RPMI7951 (cell line): ENCODE measurements around the gene LMO7. TPM values are rescaled to one million over a fixed set of nuclear protein-coding genes. Genes with fewer than 3 reads are reported as not detected.
"Not testable (repeated sequence)": the region's sequence is repeated elsewhere in the genome, so short reads cannot be mapped to it uniquely, and the experiment has no call there.

Experiments
- DNase-seq: peaks from one replicate; pipeline ENCODE4 v3.0.0-alpha.2; 2012; ENCODE audit warnings: low read depth
- total RNA-seq: library from RNA; depleted of rRNA; stranded (reverse); fragments of >200 nt; shearing (Covaris generic); gene quantifications from 2 replicates; pipeline ENCODE4 v1.2.3, GENCODE V29; 2014

Gene LMO7
- total RNA-seq, 1 experiment from 2014 or later = 92.4 TPM

DNA sequence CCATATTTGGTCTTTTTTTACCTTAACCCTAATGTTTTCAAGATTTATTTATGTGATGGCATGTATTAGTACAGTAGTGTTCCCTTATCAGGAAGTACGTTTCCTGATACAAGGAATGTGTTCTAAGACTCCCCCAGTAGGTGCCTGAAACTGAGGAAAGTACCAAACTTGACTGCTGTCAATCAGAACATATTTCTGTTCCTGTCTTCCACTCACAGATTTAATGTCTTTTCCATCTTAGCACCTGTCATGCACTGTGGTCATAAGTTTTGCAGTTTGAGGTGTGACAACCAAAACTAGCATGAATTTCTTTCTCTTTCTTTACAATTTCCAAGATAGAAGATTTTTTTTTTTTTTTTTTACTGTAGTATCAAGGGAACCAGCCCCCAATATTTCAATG lies 62.9 kb downstream of the LMO7 start:
- DNase-seq = no peak

DNA sequence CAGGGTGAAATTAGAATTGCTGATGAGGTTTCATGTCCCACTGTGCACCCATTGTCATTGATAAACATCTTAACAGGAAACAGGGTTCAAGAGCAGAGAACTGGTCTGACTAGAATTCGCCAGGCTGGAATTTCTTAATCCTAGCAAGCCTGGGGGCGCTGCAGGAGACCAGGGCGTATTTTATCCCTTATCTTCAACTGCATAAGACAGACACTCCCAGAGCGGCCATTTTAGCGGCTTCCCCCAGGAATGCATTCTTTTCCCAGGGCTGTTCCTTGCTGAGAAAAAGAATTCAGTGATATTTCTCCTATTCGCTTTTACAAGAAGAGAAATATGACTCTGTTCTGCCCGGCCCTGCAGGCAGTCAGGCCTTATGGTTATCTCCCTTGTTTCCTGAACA lies 63.6 kb downstream of the LMO7 start:
- not testable (repeated sequence) for DNase-seq

DNA sequence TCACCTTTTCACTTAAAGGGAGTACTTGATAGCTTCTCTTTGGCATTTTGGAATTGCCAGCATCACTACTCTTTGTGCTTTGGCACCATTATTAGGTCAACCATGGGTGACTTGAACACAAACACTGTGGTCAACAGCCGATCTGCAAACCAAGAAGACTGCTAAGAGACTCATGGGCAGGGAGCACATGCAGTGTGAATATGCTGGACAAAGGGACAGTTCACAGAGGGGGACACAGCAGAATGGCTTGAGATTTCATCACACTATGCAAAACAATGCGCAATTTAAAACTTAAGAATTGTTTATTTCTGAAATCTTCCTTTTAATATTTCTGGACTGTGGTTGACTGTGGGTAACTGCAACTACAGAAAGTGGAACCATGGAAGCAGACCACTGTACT lies 64.4 kb downstream of the LMO7 start:
- no peak for DNase-seq

DNA sequence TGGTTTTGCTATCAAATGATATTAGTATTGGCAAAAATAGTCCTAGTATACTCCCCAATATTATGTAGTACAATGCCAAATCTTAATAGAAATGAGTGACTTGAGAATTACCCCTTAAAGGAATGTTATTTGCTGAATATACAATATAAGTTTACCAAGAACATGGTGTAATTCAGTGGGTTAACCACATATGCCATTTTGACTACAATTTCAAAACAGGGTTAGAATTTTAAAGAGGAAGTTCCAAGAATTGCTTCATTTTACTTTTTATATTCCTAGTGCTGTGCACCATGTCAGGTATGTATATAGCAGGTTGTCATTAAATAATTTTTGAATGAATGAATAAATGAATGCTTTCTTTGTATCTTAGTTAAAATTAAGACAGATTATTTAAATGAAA lies 66.3 kb downstream of the LMO7 start:
- DNase-seq = no peak

DNA sequence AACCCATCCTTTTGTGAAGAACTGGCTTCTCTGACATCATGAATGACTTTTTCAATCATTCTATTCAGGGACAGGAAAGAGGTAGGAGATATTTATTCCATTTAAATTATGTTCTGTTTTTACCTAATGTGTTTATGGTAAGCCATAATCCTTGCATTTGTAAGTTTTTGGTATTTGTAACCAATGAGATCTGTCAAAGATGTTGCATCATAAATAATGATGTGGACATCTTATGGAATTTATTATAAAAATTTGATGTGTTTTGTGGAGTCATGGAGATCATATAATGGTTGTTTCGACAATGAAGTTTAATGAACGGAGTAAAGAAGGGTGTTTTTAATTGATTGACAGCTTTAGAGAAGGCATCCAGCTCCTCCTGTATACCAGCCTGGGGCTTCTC lies 67.6 kb downstream of the LMO7 start:
- no peak for DNase-seq

DNA sequence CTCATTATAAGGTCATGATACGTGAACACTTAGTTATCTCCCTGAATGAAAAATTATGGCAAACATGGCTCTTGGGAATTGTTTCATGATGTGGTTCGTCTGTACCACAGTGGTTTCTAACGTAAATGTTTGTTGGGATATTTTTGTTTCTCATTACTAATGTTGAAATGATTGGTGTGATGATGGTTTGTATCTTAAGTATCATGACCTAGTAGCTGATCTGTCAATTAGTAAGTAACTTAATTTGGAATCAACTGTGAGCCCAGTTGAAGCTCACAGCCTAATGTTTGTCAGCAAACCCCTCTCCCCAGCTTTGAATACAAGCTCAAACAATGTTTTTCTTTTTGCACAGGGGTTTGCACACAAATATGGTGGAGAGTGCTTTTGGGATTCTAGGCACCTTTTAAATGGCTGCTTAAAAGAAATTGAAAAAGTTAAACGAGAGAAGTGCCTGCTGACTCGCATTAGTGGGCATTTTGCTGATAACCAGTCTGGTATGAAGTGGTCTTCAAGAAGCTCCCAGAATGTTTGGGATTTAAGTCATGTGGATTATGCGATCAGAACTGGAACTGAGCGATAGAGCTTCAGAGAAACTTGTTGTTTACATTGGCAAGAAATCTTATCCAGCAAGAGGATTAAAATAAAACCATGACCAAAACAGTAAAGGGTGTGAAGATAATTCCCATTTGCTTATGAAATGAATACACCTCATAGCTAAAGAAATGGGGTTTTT lies 68.2 kb downstream of the LMO7 start:
- peak; percentile 31 for DNase-seq

DNA sequence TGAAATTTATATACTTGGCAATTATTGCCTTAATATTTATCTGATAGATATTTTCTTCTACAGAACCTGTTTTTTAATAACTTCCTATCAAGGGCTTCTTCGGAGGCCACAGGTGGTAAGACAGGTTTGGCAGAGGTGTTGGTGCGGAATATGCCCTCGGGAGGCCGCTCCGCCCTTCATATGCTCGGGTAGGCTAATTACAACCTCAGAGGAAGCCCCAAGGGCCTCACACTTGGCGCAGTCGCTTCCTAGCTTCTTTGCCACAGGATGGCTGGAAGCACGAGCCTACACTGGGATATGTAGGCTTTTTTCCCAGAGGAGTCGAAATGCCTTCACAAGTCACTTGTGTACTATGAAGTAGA lies 68.8 kb downstream of the LMO7 start:
- peak; percentile 28 for DNase-seq

DNA sequence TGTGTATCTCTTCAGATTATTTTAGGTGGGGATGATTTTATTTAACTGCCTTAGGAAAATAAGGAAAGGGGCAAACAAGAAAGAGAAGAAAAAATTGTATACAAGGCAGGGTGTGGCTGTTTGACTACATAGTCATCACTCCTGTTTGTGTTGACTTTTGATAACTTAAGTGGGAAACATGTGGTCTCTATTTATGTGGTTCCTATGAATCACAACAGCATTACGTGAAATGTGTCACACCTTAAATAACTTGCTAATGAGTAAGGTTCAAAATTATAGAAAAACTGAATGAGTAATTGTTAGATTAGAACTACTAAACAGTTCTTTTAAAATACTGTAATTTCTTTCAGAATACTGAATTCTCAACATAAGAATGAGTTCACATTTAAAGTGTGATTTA lies 69.3 kb downstream of the LMO7 start:
- peak; percentile 61 for DNase-seq

DNA sequence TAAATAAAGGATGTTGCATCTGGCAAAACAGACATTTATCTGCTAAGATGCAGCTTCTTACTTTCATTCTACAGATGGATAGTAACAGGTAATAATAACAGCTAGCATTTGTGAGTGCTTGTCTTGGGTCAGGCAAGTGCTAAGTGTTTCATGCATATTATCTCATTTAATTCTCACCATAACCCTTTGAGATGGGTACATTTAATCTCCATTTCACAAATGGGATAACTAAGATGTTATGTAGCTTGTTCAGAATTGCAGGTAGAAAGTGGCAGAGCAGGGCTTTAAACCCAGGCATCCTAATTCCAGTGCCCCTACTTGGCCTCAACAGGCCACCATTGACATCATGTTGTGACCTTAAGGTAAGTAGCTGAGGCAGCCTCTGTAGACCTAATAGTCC lies 69.8 kb downstream of the LMO7 start:
- DNase-seq = no peak

DNA sequence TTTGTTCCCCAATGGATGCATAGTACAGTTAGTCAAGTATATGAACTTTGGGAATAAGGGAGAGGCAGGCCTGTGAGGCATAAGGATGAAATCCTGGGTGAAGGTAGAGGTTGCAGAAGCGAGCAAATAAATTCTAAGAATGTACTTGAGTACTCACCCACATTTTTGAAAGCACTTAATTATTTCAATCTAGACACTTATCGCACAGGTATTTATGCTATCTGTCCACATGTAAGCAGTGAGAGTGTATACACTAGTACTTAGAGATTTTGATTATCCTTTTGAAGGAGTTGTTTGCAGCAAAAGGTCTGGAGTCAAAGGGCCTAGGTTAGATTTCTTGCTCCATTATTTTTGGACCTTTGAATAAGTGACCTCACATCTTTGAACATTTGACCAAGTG lies 77.7 kb downstream of the LMO7 start:
- DNase-seq = no peak

DNA sequence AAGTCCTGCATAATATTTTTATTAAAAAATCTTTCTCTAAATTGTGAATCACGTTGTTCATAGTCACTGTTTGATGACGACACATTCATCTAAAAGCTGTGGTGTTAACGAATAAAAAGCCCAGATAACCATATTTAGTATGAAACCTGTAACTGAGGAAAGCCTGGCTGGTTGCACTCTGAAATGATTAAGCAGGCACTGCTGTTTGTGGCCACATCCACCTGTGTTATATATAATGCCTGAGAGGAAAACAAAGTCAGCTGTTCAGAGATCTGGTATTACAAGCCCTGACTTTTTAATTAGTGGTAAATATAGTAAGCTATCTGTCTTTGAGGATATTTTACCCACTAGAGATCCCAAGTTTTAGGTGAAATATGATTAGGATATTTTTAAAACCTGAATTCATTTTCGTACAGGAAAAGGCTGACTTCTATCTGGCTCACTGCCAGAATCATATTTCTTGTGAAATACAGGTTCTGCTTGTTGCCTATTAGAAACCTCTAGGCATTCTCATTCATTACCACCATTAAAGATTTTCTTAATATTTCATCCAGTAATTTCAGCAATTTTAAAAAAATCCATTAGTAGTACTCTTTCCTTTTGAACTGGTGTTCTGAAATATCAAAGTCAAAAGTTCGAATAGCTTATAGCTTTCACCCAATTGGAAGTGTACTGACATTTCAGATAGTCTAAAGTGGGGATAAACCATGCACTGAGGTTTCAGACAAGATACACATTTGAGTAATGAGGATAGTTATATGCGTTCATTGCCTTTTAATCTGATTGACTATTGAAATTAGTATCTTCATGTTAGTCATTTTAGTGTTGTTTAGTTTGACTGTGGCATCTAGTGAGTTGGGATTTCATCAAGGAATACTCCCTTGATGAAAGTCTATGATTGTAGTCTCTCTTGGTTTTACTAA lies 79.7 kb downstream of the LMO7 start:
- no peak for DNase-seq

DNA sequence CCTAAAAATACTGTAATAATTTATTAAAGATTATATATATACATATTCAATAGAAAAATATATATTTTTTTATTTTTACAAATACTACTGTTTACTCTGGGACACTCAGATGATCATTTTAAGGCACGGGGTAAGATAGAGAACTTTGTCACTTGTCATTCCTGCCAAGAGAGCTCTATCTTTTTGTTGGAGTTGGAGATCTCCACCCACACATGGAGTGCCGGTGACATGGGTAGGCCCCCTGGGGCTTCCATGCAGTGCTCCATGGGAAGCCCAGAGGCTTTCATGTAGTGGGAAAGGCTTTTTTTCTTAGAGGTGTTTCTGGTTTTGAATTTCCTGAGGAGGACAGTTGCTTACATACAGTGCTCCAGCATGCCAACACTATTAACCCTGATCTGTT lies 81.4 kb downstream of the LMO7 start:
- no peak for DNase-seq

DNA sequence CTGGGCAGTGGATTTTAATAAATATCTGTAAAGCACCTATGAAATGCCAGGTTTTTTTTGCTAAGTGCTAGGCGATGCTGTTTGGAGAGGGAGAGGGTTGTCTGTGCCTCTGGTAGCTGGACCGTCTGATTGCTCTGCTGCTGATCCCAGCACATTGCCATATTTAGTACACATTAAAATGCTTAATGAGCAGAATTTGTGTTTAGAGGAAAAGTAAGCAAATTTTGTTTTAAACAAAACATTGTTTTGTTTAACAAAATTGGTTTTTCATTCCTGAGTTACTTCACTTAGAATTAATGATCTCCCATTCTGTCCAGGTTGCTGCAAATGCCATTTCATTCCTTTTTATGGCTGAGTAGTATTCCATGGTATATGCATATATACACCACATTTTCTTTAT lies 85.2 kb downstream of the LMO7 start:
- DNase-seq = no peak

DNA sequence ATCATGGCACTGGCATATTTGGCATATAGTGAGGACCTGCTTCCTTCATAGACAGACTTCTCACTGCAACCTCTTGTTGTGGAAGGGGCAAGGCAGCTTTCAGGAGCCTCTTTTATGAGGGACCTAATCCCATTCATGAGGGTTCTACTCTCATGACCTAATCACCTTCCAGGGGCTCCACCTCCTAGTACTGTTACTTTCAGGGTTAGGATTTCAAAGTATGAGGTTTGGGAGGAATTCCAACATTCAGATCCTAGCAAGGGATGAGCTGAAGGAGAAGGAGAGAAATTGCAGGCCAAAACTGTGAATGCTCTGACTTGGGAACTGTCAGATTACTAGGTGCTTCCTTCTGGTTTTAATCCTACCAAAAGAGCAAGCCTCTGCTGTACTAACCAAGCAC lies 87.8 kb downstream of the LMO7 start:
- DNase-seq = no peak

DNA sequence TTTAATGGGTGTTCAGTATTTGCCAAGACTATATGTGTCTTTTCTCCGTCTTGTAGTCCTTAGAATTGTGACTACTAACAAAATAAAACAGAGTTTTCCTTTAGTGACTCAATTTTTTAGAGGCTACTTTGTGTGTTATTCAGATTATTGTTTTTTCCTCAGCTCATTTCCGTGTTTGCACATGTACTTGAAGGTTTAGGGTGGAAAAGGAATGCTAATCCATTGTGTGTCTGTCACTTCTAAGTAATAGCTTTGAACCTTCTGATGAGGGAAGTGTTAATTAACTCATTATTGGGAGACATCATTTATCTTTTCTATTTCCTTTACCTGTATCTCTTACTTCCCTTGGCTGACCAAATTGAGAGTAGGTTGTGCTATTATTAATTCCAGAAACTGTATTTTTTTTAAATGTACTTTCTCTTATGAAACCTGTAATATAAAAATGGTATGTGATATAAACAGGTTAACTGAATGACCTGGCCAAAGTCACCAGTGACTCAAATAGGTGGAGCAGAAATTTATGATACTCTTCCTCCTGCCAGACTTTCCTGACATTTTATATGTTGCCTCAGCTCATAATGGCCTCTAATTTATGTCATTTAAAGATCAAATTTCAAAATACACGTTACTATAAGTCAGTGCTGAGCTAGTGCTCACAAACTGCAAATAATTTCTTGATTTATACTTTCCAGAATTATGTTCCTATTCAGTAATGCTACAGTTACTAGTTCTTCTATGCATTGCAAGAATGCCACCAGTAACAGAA lies 88.8 kb downstream of the LMO7 start:
- DNase-seq = no peak

DNA sequence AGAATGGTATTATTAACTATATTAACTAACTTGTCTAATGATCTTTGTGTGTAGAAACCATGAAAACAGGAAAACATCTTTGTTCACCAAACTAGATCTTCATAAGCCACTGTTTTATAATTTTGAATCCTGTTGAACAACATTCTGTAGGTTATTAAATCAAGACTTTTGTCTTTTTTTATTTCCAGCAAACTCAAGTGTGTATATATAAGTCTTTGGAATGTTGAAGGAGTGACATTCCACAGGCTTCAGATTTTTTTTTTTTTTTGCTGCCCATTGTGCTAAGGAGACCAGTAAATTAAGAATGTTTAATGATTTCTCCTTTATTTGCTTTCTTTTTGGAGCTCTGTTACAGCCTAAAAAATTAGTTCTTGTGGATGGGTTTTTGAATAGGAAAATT lies 89.6 kb downstream of the LMO7 start:
- no peak for DNase-seq

DNA sequence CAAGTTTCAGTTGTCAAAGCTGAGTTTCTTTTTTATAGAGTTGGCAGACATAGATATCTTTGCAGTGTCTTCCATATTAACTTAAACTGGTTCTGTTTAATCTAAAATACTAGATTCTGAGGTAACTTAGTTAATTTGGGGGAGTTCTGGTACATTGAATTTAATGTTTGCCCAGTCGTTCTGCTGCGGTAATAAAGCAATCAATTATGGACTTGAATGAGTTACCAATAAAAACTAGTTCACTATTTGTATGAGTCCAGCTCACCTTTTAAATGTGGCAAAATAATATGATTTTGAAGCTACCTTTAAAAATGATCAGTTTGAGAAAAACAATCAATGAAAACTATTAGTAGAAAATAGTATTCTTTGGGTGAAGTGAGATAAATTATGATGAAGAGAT lies 90.2 kb downstream of the LMO7 start:
- no peak for DNase-seq

DNA sequence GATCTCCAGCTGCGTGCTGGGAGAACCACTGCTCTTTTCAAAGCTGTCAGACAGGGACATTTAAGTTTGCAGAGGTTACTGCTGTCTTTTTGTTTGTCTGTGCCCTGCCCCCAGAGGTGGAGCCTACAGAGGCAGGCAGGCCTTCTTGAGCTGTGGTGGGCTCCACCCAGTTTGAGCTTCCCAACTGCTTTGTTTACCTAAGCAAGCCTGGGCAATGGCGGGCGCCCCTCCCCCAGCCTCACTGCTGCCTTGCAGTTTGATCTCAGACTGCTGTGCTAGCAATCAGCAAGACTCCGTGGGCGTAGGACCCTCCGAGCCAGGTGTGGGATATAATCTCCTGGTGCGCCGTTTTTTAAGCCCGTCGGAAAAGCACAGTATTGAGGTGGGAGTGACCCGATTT lies 97.0 kb downstream of the LMO7 start:
- DNase-seq = not testable (repeated sequence)

DNA sequence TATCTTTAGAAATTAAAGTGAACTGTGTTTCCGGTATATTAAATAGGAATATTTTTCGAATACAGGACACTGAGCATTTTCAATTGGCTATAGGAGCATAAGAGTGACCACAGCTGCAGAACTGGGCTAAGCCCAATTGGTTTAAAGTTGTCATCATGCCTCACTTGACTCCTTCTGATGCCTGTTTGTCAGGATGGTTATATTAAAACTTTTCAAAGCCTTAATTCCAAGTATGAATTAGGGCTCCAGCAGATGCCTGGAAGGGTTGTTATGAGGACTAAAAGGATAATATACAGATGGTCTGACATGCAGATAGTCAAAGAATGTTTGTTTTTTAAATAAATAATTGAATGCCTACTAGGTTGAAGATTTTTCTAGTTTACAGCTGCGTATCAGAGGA lies 100.0 kb downstream of the LMO7 start:
- DNase-seq = no peak

DNA sequence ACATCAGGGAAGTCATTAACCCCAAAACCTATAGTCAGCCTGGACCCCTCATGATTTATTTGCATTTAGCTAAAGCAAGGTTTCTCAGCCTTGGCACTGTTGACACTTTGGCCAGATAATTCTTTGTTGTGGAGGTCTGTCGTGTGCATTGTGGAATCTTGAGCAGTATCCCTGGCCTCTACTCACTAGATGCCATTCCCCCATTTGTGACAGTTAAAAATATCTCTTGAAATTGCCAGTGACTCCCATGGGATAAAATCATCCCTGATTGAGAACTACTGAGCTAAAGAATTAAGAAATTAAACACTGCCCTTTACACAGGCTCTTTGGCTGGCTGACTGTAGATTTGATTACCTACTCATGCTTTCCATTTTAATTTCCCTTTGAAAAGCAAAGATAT lies 102.7 kb downstream of the LMO7 start:
- DNase-seq = no peak

DNA sequence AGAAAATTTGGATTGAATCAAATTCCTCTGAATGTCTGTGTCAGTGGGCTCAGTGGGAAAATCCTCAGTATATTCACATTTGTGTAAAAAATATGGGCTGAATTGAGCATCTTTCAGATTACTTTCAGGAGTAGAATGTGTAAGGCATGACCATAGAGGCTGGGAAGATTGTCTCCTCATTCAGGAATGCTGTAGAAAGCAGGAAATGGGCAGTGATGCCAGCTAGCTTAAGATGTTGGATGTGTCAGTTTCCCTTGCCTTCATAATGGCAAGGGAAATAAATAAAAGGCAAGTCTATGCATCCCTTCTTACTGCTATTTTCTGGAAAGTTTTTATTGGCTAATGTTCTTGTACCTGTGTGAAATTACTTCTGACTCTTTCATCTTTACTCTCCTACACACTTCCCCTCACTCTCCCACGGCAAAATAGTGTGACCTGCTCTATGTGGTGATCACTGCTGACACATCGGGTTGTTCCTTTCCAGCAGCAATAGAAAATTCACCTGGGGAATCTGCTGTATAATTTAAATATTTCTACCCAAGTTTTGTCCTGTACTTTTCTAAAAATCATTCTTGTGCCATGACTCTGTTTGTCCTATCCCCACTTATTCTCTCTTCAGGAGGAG lies 103.2 kb downstream of the LMO7 start:
- DNase-seq = no peak

DNA sequence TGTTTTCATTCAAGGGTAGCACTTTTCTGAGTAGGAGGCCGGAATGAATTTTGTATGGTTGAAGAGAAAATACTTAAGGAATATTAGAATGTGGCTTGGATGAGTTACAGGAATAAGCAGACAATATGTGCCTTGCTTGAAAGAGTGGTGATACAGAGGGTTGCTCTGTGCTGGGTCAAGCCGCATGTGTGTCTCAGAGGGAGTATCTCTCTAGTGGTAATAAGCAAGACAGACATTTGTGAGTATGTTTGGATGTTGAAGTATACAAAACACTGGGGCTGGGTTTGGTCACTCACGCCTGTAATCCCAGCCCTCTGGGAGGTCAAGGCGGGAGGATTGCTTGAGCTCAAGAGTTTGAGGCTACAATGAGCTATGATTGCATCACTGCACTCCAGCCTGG lies 103.9 kb downstream of the LMO7 start:
- no peak for DNase-seq
